Body of pancreas (tissue), 4 donors: Measurements from ENCODE around the gene FLVCR1. TPM values are rescaled to one million over a fixed set of nuclear protein-coding genes. Genes with fewer than 3 reads are reported as not detected.

Source experiments
- ATAC-seq: fragments of 150-250 bp; one replicate; pipeline ENCODE4 v1.9.1; 2016
- DNase-seq, 4 donors: peaks; one replicate each; pipeline ENCODE4 v3.0.0-alpha.2; 2019
- H3K27ac ChIP-seq, 4 donors: fragments of 200-600 bp; sonication (generic); 1 replicate in 3 of 4; 2 replicates in 1 of 4; pipeline versions ENCODE4 v1.5.1 to v1.6.1; 2016 to 2019; ENCODE audit warnings: mild to moderate bottlenecking in 1 of 4, mixed read lengths in 1 of 4, moderate library complexity in 1 of 4
- H3K27me3 ChIP-seq, 2 donors: fragments of 200-600 bp; sonication (generic); one replicate each; pipeline ENCODE4 v1.6.0; 2016; ENCODE audit warnings: mild to moderate bottlenecking in 1 of 2
- H3K36me3 ChIP-seq, 2 donors: fragments of 200-600 bp; sonication (generic); replicated peaks in 1 of 2; 2 replicates each; pipeline ENCODE4 v1.5.1; 2016; ENCODE audit warnings: low read depth in 2 of 2; ENCODE audit not compliant: insufficient read depth in 1 of 2
- H3K4me1 ChIP-seq: fragments of 200-600 bp; sonication (generic); one replicate; pipeline ENCODE4 v1.6.0; 2016
- H3K4me3 ChIP-seq, 2 donors: fragments of 200-600 bp; sonication (generic); 1 replicate in 1 of 2; 2 replicates in 1 of 2; pipeline ENCODE4 v1.5.1; 2016 to 2019
- H3K9me3 ChIP-seq, 3 donors: fragments of 200-600 bp; sonication (generic); 1 replicate in 2 of 3; 2 replicates in 1 of 3; pipeline ENCODE4 v1.5.1; 2016
- POLR2A ChIP-seq, 3 donors: fragments of 450-650 bp; IDR thresholded peaks; one replicate each; pipeline ENCODE4 v1.6.1; 2016; ENCODE audit warnings: antibody characterized with exemption in 3 of 3, mild to moderate bottlenecking in 2 of 3
- WGBS, 2 donors: methylation state at CpG; one replicate each; pipeline ENCODE4 v1.1.5; 2017; 5-methylcytosine and 5-hydroxymethylcytosine counted together
- intact Hi-C: fragments of 100-400 bp; cut with DNase I; formaldehyde crosslinking; loops from one replicate; pipeline ENCODE4 v1.15.1; 2023
- total RNA-seq, 2 donors: library from RNA; depleted of rRNA; stranded (reverse); fragments of >200 nt; gene quantifications; one replicate each; pipeline ENCODE4 v1.1.0, GENCODE V29; 2016
- TF ChIP-seq, protein P1 (sequence below), 7 experiments: fragments of 450-650 bp in 4 of 7; fragments of 200-600 bp in 3 of 7; sonication (generic) in 3 of 7; IDR thresholded peaks; one replicate each; pipeline ENCODE4 v1.5.1; 2016 to 2019; ENCODE audit warnings: antibody characterized with exemption in 7 of 7

Gene FLVCR1
- total RNA-seq, 2 donors from 2014 or later = 4.2 to 4.6 TPM

DNA sequence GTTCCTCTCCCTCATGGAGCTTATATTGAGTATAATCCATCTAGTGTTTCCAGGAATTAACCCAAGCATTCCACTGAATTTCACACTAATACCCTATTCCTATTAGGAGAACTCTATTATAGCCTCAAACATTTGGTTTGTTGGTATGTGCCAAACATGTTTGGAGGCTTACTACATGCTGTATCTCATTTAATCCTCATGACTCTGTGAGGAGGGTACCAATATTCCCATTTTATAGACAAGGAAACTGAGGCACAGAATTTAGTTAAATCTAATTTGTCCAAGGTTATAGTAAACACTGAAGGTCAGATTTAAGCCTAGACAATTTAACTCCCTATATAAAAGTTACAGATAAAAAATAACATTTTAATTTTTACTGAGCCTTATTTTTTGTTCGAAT lies 9.1 kb downstream of the FLVCR1 start:
- no peak for ATAC-seq
- H3K27ac ChIP-seq = no peak overlapping the region
- no peak overlapping the region for H3K4me3 ChIP-seq
- H3K9me3 ChIP-seq = no peaks in the 10 kb centered on the region
- no peaks in the 10 kb centered on the region for H3K4me1 ChIP-seq
- no peaks in the 10 kb centered on the region for H3K27me3 ChIP-seq
- TF ChIP-seq, protein P1, sequence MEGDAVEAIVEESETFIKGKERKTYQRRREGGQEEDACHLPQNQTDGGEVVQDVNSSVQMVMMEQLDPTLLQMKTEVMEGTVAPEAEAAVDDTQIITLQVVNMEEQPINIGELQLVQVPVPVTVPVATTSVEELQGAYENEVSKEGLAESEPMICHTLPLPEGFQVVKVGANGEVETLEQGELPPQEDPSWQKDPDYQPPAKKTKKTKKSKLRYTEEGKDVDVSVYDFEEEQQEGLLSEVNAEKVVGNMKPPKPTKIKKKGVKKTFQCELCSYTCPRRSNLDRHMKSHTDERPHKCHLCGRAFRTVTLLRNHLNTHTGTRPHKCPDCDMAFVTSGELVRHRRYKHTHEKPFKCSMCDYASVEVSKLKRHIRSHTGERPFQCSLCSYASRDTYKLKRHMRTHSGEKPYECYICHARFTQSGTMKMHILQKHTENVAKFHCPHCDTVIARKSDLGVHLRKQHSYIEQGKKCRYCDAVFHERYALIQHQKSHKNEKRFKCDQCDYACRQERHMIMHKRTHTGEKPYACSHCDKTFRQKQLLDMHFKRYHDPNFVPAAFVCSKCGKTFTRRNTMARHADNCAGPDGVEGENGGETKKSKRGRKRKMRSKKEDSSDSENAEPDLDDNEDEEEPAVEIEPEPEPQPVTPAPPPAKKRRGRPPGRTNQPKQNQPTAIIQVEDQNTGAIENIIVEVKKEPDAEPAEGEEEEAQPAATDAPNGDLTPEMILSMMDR (IDR thresholded peaks at IDR 0.05) = no peak
- no peak for TF ChIP-seq POLR2A (IDR thresholded peaks at IDR 0.05)
- intact Hi-C loops = no loop called here
- no peaks in the 10 kb centered on the region for H3K36me3 ChIP-seq
- 19 to 91% methylated on average over 1 of the region's 1 CpG for WGBS, 2 donors
- no peak for DNase-seq

DNA sequence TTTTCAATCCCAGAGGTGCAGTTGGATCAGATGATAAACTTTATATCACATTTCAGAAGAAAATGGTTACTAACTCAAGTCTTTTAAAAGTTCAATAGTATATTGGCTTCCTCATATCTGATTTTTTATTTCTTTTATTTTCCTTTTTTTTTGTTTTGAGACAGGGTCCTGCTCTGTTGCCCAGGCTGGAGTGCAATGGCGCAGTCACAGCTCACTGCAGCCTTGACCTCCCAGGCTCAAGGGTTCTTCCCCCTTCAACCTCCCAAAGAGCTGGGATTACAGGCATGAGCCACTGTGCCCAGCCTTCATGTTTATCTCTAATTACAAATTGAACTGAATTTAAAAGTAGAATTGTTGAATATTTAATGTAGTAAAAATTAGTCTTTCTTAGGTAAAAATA lies 13.9 kb downstream of the FLVCR1 start:
- 95 to 100% methylated on average over 1 of the region's 1 CpG for WGBS, 2 donors
- Histone ChIP-seq H3K36me3 (no peaks in the 10 kb centered on the region), H3K4me1 (no peaks in the 10 kb centered on the region), H3K27me3 (no peaks in the 10 kb centered on the region), H3K27ac (no peak overlapping the region), H3K4me3 (no peak overlapping the region), H3K9me3 (no peaks in the 10 kb centered on the region)
- ATAC-seq (no peak), DNase-seq (no peak)
- intact Hi-C loops = no loop called here
- no peak for TF ChIP-seq POLR2A (IDR thresholded peaks at IDR 0.05)

DNA sequence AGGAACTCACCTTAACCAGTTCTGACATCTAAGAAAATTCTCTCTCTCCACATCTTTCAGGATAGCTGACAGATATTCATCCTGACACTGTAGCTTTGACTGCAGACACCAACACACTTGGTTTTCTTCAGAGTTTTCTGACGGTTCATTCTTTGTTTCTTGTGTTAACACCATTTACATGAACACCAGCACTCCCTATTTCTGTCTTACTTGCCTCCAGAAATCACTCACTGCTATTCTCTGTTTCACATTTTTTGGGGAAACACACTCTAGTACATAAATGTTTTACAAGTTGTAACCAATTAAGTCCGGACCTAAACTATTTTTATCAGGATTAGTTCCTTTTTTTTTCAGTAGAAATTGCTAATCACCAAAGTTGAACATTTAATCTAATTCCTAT lies 15.4 kb downstream of the FLVCR1 start:
- Histone ChIP-seq H3K27ac (no peak overlapping the region), H3K4me1 (no peaks in the 10 kb centered on the region), H3K36me3 (no peaks in the 10 kb centered on the region), H3K27me3 (no peaks in the 10 kb centered on the region), H3K4me3 (no peak overlapping the region), H3K9me3 (no peaks in the 10 kb centered on the region)
- no peak for TF ChIP-seq POLR2A (IDR thresholded peaks at IDR 0.05)
- TF ChIP-seq, protein P1 (IDR thresholded peaks at IDR 0.05) = no peak
- intact Hi-C loops = no loop called here
- DNase-seq = no peak
- ATAC-seq = no peak
- WGBS, 2 donors = 53 to 60% methylated on average over 2 of the region's 2 CpGs

DNA sequence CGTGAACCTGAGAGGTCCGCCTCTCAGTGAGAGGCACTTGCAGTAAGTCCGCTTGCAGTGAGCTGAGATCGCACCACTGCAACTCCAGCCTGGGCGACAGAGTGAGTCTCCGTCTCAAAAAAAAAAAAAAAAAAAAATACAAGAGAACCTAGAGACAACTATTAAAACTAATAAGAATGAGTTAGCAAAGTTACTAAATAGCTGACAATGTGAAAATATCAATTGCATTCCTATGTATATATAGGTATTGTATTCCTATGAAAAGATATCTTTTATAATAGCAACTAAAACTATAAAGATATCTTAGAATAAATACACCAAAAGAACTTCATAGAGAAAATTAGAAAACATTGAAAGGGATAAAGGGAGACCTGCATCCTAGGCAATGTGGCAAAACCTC lies 20.3 kb downstream of the FLVCR1 start:
- TF ChIP-seq, protein P1 (IDR thresholded peaks at IDR 0.05) = no peak
- TF ChIP-seq POLR2A (IDR thresholded peaks at IDR 0.05) = no peak
- ATAC-seq (no peak), DNase-seq (no peak)
- Histone ChIP-seq H3K9me3 (no peaks in the 10 kb centered on the region), H3K36me3 (no peaks in the 10 kb centered on the region), H3K4me3 (no peak overlapping the region), H3K4me1 (no peaks in the 10 kb centered on the region), H3K27ac (no peak overlapping the region), H3K27me3 (no peaks in the 10 kb centered on the region)
- 96 to 100% methylated on average over 6 of the region's 6 CpGs for WGBS, 2 donors
- intact Hi-C loops = no loop called here

DNA sequence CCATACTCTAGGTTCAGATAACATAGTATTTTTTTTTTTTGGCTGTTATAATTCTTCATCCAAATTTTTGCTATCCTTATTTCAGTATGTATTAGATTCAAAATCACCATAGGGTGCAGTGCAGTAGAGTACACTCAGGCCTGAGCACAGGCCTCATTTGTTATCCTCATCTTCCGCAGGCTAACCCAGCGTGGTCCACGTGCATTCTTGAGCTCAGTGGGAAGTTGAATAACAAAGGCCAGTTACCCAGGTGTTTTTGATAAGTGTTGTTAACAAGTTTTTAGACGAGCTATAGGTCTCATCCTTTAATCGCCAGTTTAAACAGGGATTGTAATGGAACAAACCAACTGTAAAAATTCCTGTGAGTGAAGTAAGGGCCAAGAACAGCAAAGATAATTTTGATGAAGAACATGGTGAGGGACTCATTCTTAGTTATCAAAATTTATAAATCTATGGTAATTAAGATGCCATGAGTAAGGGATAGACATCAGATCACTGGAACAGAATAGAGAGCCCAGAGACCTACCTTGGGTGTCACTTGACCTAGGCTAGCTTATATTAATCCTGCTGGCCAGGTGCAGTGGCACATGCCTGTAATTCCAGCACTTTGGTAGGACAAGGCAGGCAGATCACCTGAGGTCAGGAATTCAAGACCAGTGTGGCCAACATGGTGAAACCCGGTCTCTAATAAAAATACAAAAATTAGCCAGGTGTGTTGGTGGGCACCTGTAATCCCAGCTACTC lies 22.0 kb downstream of the FLVCR1 start:
- TF ChIP-seq, protein P1 (IDR thresholded peaks at IDR 0.05) = no peak
- TF ChIP-seq POLR2A (IDR thresholded peaks at IDR 0.05) = no peak

More for the DNA sequence above, 22.0 kb downstream of the FLVCR1 start:
- WGBS, 2 donors = 91% methylated on average over 6 of the region's 6 CpGs
- no peaks in the 10 kb centered on the region for H3K9me3 ChIP-seq
- no peak overlapping the region for H3K27ac ChIP-seq
- no peaks in the 10 kb centered on the region for H3K4me1 ChIP-seq
- no peaks in the 10 kb centered on the region for H3K36me3 ChIP-seq
- no peak overlapping the region for H3K4me3 ChIP-seq
- ATAC-seq (no peak), DNase-seq (no peak)
- intact Hi-C loops = no loop called here
- H3K27me3 ChIP-seq = no peaks in the 10 kb centered on the region
